ENCODE results near the gene KCTD20. TPM values are rescaled to one million over a fixed set of nuclear protein-coding genes. Genes with fewer than 3 reads are reported as not detected.

The KCTD20 gene
- total RNA-seq, 1 donor from 2014 or later: 89.1 TPM

- H3K27me3 Mint-ChIP-seq (ENCODE audit: low read depth): no peaks in the 10 kb centered on the region
- no peaks in the 10 kb centered on the region for H3K9me3 Mint-ChIP-seq (ENCODE audit: low read depth)
- peaks cover 31% of the 10 kb centered on the region for H3K4me1 Mint-ChIP-seq (ENCODE audit: low read depth)
- H3K36me3 Mint-ChIP-seq (ENCODE audit: low read depth): peaks cover 41% of the 10 kb centered on the region
- DNase-seq (ENCODE audit: low spot score): no peak
- H3K27ac Mint-ChIP-seq (ENCODE audit: unreplicated experiment): no peak overlapping the region
- TF ChIP-seq, protein P1, sequence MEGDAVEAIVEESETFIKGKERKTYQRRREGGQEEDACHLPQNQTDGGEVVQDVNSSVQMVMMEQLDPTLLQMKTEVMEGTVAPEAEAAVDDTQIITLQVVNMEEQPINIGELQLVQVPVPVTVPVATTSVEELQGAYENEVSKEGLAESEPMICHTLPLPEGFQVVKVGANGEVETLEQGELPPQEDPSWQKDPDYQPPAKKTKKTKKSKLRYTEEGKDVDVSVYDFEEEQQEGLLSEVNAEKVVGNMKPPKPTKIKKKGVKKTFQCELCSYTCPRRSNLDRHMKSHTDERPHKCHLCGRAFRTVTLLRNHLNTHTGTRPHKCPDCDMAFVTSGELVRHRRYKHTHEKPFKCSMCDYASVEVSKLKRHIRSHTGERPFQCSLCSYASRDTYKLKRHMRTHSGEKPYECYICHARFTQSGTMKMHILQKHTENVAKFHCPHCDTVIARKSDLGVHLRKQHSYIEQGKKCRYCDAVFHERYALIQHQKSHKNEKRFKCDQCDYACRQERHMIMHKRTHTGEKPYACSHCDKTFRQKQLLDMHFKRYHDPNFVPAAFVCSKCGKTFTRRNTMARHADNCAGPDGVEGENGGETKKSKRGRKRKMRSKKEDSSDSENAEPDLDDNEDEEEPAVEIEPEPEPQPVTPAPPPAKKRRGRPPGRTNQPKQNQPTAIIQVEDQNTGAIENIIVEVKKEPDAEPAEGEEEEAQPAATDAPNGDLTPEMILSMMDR (IDR thresholded peaks at IDR 0.05): no peak
- H3K4me3 Mint-ChIP-seq (ENCODE audit: unreplicated experiment): no peak overlapping the region
Observed at GRCh38 chr6:36492621-36493020, 49.8 kb downstream of the KCTD20 start.

DNA sequence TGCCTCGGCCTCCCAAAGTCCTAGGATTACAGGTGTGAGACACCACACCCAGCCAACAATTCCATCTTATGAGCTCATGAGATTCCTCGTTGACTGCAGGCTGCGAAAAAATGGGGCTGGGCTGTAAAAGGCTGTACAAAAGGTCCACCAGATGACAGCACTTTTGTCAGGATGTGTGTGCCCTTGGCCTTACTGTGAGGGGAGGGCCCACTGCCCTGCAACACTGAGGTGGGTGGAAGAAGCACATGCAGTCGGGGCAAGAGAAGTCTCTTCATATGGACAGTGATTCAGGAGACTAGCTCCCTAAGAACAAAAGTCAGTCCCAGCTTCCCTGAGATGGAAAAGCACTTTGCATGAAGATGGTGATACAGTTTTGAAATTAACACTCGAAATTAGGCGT, 50.5 kb downstream of the KCTD20 start:
- Mint-ChIP-seq H3K27me3 (ENCODE audit: low read depth) (no peaks in the 10 kb centered on the region), H3K27ac (ENCODE audit: unreplicated experiment) (no peak overlapping the region), H3K4me3 (ENCODE audit: unreplicated experiment) (no peak overlapping the region), H3K4me1 (ENCODE audit: low read depth) (peaks cover 24% of the 10 kb centered on the region), H3K9me3 (ENCODE audit: low read depth) (no peaks in the 10 kb centered on the region), H3K36me3 (ENCODE audit: low read depth) (peaks cover 40% of the 10 kb centered on the region)
- no peak for DNase-seq (ENCODE audit: low spot score)
- TF ChIP-seq, protein P1 (IDR thresholded peaks at IDR 0.05): no peak

DNA sequence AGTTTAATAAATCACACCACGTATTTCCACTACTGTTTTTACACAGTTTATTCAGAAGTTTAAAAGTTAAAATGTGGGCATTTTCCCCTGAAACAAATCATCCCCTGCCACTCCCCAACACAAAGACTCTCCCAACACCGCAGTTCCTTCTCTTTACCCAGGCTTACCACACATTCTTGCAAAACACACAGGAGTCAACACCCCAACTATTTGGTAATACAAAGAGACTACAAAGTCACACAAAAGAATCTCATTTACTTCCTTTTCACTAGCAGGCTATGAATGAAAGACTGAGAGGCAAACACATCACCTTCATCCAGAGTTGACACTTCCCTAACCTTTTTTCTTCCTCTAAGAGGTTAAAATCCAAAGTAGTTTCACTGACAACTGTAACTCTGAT, 51.1 kb downstream of the KCTD20 start:
- no peak for DNase-seq (ENCODE audit: low spot score)
- Mint-ChIP-seq H3K27me3 (ENCODE audit: low read depth) (no peaks in the 10 kb centered on the region), H3K27ac (ENCODE audit: unreplicated experiment) (no peak overlapping the region), H3K9me3 (ENCODE audit: low read depth) (no peaks in the 10 kb centered on the region), H3K4me1 (ENCODE audit: low read depth) (peaks cover 19% of the 10 kb centered on the region), H3K36me3 (ENCODE audit: low read depth) (peaks cover 40% of the 10 kb centered on the region), H3K4me3 (ENCODE audit: unreplicated experiment) (no peak overlapping the region)
- TF ChIP-seq, protein P1 (IDR thresholded peaks at IDR 0.05): no peak

DNA sequence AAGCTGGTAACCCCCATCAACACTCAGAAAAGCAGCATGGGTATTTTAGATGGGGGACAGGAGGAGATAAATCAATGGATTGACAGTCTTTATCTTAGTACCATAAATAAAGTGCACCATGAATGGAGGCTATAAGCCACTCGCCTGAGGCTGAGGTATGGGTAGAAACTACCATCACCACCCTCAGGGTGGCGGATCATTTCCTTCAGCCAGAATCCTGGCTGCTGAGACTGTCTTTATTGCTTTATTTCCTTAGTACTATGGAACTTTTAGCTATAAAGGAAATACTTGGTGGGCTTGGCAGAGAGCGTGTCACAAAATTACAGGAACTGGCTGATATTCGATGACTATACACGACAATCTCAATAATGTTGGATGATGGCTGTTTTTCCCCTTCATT, 52.3 kb downstream of the KCTD20 start:
- Mint-ChIP-seq H3K36me3 (ENCODE audit: low read depth) (peaks cover 43% of the 10 kb centered on the region), H3K9me3 (ENCODE audit: low read depth) (no peaks in the 10 kb centered on the region), H3K4me3 (ENCODE audit: unreplicated experiment) (no peak overlapping the region), H3K27ac (ENCODE audit: unreplicated experiment) (no peak overlapping the region), H3K4me1 (ENCODE audit: low read depth) (peaks cover 12% of the 10 kb centered on the region), H3K27me3 (ENCODE audit: low read depth) (no peaks in the 10 kb centered on the region)
- DNase-seq (ENCODE audit: low spot score): no peak
- TF ChIP-seq, protein P1 (IDR thresholded peaks at IDR 0.05): no peak

DNA sequence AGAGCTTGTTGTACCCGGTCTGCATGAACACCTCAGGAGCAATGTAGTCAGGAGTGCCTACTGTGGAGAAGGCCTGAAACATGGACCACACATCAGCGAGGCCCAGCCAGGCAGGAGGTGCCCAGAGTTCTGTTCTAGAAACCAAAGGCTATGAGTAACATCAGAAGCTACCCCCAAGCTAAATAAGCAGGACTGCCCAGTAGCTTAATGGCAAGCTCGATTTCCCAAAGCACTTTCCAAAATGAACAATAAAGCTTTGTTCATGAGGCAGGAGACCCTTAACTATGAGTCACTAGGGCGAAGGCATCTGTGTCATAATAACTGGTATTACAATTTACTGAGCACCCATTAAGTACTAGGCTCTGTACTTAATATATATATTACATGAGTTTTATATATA, 57.1 kb downstream of the KCTD20 start:
- Mint-ChIP-seq H3K9me3 (ENCODE audit: low read depth) (no peaks in the 10 kb centered on the region), H3K27ac (ENCODE audit: unreplicated experiment) (no peak overlapping the region), H3K4me3 (ENCODE audit: unreplicated experiment) (no peak overlapping the region), H3K4me1 (ENCODE audit: low read depth) (peaks cover 21% of the 10 kb centered on the region), H3K27me3 (ENCODE audit: low read depth) (no peaks in the 10 kb centered on the region), H3K36me3 (ENCODE audit: low read depth) (peaks cover 34% of the 10 kb centered on the region)
- TF ChIP-seq, protein P1 (IDR thresholded peaks at IDR 0.05): no peak
- no peak for DNase-seq (ENCODE audit: low spot score)

Data from chondrocyte (in vitro differentiated cells).